Measurements from ENCODE around the gene TMEM203.

TMEM203 gene

GRCh38 chr9:137182836-137183235 lies 22.6 kb downstream of the TMEM203 start:
- no peak for DNase-seq (ENCODE audit: low spot score)
- no peak for FAIRE-seq

DNA sequence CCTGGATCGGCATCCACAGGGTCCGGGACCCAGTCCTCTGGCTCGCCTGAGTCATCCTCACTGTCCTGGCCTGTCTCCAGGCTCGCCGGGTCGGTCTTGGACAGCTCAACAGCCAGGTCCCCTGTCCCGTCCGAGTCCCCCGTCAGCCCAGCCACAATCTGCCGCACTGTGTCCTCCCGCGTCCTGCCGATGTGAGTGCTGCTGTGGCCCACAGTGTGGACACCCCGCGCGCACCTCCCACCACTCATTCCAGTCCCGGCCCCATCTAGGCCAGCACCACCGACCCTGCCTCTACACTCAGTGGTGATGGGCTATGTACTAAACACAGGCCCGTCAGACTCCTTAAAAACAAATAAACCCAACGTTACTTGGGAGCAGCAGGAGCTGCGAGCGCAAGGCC lies 23.8 kb downstream of the TMEM203 start:
- DNase-seq (ENCODE audit: low spot score) (no peak), FAIRE-seq (no peak)

- DNase-seq (ENCODE audit: low spot score): no peak
- no peak for FAIRE-seq
These were observed 25.0 kb downstream of the TMEM203 start for GRCh38 chr9:137180491-137180890.

GRCh38 chr9:137179761-137180160 lies 25.7 kb downstream of the TMEM203 start:
- no peak for FAIRE-seq
- no peak for DNase-seq (ENCODE audit: low spot score)

DNA sequence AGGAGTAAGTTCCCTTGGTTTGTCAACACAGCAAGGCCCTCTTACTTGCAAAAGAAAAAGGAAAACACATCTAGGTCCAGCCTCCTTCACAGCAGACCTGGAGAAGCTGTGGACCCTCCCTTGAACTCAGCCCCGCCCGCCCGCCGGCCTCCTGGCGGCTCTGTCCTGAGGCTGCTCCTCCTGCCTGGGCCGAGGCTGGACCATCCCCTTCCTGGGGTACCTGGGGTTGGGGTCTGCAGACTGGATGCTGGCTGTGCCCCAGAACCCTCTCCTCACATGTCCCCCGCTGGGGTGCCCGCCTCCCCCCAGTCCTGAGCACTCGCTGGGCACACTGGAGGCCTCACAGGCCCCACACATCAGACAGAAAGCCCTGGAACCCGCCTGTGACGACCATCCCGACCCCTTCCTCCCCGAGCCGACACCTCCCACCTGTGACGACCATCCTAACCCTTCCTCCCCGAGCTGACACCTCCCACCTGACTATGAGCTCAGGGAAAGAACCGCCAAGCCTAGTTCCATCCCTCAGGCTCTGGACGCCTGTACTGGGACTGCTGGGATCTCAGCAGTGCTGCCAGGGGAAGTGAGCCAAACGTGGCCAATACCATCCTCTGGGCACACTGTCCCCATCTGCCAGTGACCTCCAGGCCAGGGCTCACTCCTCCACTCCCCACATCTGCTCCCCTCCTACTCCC lies 26.4 kb downstream of the TMEM203 start:
- no peak for DNase-seq (ENCODE audit: low spot score)
- FAIRE-seq: no peak

- FAIRE-seq: no peak
These were observed 27.1 kb downstream of the TMEM203 start for GRCh38 chr9:137178201-137178938.

GRCh38 chr9:137176302-137177182 lies 28.9 kb downstream of the TMEM203 start:
- FAIRE-seq (no peak), DNase-seq (ENCODE audit: low spot score) (no peak)

More at GRCh38 chr9:137178201-137178938, 27.1 kb downstream of the TMEM203 start:
- DNase-seq (ENCODE audit: low spot score): peak; percentile 35

- DNase-seq (ENCODE audit: low spot score): no peak
- FAIRE-seq: no peak
These were observed 30.0 kb downstream of the TMEM203 start for GRCh38 chr9:137175345-137175961.

GRCh38 chr9:137174722-137175293 lies 30.6 kb downstream of the TMEM203 start:
- DNase-seq (ENCODE audit: low spot score) (no peak), FAIRE-seq (no peak)

DNA sequence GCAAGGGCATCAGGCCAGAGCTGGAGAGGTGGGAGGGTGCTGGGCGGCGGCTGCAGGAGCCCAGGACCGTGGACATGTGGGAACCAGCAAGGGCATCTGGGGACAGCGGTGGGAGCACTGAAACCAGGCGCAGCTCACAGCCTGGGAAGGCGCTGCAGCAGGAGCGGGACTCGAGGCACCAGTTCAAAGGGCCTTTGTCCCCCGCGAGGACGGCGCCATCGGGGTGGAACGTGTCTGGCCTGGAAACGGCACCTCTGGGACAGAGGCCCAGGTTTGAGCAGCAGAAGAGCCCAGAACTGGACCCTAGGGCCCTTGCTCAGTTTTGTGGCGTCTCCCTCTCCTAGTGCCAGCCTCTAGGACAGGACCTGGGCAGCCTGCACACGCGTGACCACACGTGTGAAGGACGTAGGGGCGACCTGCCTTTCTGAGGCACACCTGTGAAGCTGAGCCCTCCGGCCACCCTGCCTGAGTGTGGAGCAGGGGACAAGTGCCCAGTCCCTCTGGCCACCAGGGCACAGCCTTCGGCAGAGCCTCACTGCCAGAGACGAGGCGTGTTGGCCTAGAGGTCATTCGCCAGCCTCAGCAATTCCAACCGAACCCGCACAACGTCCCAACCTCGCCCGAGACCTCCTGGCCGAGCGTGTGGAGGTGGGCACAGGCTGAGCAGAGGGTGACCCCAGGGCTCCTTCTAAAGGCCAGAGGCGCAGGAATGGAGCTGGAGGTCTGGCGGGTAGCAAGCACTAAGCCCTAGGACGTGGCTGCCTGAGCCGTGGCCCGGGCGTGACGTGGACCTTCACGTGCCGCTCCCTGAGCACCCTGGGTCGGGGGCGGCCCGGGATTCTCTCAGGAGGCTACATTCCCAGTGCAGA lies 31.4 kb downstream of the TMEM203 start:
- DNase-seq (ENCODE audit: low spot score) (no peak), FAIRE-seq (no peak)

GRCh38 chr9:137172901-137173795 lies 32.3 kb downstream of the TMEM203 start:
- FAIRE-seq: no peak
- DNase-seq (ENCODE audit: low spot score): no peak

GRCh38 chr9:137171149-137171900 lies 34.1 kb downstream of the TMEM203 start:
- DNase-seq (ENCODE audit: low spot score): no peak
- no peak for FAIRE-seq

DNA sequence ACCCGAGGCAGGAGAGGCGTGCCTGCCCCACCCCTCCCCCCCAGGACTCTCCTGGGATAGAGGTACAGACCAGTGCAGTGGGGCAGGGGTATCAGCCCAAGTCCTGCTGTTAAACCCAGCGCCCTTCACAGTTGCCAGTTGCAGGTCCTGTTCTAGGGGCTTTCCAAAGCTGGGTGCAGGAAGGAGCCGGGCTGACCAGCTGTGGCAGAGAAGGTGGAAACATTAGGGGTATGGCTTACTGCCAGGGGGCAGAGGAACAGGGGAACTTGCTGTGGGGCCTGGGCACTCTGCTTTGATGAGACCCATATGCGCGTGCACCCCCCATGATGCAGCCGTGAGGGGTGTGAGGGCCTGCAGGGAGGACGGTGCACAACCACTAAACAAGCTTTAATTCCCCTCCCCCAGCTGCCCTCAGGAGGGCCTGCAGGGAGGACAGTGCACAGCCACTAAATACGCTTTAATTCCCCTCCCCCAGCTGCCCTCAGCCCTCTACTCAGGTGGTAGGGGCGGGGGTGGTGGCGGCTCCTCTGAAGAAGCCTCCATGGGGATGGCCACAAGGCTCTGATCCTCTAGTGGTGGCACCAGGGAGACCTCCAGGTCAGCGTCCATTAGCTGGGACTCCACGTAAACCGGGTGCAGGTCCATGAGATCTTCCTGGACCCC lies 34.8 kb downstream of the TMEM203 start:
- DNase-seq (ENCODE audit: low spot score) (no peak), FAIRE-seq (no peak)

DNA sequence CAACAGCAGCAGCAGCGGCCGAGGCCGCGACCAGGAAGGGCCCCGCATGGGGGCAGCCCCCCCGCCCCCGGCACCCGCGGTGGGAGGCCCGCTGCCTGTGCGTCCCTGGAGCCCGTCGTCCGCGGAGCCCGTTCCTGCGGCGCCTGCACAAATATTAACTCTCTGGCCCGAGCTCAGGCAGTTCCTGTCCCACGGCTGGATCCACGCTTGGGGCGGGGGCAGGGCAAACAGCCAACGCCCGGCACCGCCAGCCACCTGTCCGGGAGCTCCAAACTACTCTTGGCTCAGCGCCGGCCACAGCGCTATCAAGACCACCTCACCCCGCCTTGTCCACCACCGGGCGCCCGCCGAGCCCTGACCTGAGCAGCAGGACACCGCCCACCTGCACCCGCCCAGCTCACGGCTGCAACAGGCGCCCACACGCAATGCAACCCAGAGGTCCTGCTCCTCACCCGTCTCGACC lies 35.5 kb downstream of the TMEM203 start, which contains the start of gene LRRC26:
Gene LRRC26, minus strand, starts transcription at position 156 of the 463 bp plus-strand sequence. Its CDS starts 108 bp downstream, at position 48.
- FAIRE-seq: no peak
- no peak for DNase-seq (ENCODE audit: low spot score)

GRCh38 chr9:137168904-137169856 lies 36.3 kb downstream of the TMEM203 start:
- no peak for FAIRE-seq
- DNase-seq (ENCODE audit: low spot score): no peak

DNA sequence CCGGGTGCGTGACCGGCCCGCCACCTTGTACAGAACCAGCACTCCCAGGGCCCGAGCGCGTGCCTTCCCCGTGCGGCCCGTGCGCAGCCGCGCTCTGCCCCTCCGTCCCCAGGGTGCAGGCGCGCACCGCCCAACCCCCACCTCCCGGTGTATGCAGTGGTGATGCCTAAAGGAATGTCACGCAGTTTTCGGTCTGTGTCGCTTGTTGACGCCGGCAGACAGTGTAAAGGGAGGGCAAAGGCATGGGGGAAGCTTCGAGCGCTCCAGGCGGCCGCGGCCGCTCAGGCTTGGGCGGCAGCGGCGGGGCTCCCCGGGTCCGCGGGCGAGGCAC lies 36.9 kb downstream of the TMEM203 start:
- no peak for DNase-seq (ENCODE audit: low spot score)
- no peak for FAIRE-seq
